Stimulated activated CD4-positive, alpha-beta T cell treated with anti-CD3 and anti-CD28 coated beads, TNF-alpha, amount 100 ng/mL, for 48 hours (primary cell): Measurements from ENCODE around the gene IL22RA1.

Experiments
- DNase-seq, 3 donors: peaks; one replicate each; pipeline ENCODE4 v3.0.0-alpha.2; 2020; ENCODE audit warnings: low read depth in 3 of 3

Gene IL22RA1

DNA sequence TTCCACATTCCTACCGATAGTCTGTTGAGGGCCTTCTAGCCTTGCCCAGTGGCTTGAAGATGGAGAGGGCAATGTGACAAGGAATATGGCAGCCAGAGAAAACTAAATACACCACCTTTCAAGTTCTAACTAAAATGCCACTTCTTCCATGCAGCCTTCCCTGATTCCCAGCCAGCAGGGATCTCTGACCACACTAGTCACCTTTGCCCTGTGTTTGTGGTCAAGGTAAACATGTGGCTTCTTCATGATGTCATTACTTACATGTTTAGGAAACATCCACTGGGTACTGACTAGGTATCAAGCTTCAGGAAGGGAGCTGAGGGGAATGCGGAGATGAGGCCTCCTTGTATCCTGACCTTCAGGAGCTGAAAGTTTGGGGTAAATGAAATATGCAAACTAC, 22.6 kb upstream of the IL22RA1 start:
- no peak for DNase-seq

DNA sequence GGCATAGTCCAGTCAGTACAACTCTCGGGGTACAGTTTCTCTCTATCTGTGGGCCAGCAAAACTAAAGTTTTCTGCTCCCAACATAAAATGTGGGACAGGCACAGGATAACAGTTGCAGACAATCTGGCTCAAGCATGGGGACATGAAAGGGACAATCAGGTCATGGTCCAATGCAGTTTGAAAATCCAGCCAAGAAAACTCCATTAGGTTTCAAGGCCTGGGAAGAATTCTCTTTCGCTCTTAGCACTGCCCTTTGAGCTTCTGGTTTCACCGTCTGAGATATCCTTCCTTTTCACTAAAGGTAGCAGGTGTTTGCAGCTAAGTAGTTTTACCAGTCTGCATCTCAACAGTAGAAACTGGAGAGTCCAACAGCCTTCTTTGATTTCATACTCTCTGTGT, 21.1 kb upstream of the IL22RA1 start:
- no peak for DNase-seq

DNA sequence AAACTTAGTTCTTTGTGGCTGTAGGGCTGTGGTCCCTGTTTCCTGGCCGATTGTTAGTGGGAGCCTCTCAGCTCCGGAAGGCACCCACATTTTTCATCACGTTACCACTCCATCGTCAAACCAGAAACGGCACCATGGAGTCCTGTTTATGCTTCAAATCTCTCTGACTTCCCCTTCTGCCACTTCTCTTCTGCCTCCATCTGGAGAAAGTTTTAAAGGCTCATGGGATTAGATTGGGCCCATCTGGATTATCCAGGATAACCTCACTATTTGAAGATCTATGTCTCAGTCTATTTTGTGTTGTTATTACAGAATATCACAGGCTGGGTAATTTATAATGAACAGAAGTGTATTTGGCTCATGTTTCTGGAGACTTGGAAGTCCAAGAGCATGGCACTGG, 19.3 kb upstream of the IL22RA1 start:
- no peak for DNase-seq

DNA sequence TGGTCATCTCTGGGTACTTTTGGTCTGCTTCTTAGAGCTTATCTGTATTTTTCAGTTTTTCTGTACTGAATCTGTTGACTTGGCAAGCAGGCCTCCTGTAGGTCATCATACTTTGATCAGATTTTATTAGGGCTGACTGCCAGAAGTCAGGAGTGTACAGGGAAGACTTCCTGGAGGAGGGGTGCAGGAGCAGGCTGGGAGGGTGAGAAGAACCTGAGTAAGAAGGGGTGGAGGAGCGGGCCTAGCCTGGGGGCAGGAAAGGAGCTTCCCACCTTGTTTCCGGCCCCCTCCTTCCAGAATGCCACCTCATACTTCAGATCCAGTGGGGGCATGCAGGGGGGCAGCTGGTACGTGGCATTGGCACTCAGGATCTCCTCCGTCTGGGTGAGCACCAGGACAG, 18.3 kb upstream of the IL22RA1 start:
- DNase-seq = no peak

DNA sequence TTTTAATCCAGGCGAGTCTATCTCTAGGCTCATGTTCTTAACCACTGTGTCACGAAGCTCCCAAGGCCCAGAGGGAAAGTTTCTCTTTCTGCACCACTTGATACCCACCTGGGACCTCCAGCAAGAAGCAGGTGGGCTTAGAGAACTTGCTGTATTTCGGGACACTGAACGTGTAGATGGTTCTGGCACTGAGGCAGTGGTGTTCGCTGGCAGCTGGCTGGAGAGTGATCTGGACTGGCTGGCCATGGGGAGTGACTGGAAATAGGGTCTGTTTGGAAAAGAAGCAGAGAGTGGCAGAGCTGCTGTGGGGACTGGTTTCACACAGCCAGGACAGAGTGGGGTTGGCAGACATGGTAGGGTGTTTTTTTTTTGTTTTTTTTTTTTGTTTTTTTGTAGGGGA, 16.4 kb upstream of the IL22RA1 start:
- DNase-seq = no peak

DNA sequence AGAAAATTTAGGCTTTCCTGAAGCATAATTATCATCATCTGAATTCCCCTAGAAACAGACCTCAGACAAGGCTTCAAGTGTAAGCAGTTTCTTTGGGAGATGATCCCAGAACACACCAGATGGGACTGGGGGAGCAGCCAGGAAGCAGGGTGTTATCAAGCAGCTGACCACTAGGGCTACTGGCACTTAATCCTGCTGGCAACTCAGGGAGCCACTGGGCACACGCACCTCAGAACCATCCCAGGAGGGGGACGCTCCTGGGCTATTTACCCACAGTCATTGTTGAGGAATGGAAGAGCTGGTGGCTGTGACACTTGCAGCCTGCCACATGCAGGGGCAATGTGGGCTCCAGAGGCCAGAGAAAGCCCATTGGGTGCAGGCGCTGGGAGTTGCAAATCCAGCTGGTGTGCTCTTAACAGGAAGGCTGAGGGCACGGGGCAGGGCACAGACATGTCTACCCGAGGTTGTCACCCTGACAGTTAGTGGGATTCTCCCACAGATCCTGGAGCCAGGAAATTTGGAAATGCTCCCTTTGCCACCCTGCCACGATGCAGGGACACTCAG, 15.1 kb upstream of the IL22RA1 start:
- no peak for DNase-seq

DNA sequence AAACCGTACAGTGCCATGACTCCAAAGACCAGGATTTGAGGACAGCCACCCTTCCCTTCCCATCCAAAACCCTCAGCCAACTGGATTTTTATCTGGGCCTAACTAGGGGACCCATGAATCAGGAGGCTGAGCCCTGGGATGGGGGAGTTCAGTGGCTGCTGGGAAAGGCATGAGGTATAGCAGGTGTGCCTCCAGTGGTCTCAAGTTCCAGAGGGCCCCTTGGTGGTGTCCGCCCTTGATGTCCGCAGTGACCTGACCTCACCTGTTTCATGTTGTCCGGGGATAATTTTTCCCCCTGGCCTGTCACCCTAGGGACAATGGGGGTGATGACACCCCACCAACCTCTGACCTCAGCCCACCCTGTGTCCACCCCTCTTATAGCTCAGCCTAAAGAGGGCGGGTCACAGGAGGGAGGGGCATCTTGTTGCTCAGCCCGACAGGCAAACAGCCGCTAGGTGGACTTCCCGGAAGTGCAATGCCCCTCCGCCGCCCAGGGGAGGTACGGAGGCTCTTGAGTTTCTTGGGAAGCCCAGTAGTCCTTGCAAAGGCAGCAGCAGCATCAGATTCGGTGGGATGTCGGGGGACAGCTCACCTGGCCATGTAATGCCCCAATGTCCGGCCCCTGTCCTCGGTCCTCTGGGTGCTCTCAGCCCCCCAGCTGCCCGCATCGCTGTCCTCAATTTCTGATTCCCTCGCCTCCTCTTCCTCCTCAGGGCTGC, 13.8 kb upstream of the IL22RA1 start:
- no peak for DNase-seq

DNA sequence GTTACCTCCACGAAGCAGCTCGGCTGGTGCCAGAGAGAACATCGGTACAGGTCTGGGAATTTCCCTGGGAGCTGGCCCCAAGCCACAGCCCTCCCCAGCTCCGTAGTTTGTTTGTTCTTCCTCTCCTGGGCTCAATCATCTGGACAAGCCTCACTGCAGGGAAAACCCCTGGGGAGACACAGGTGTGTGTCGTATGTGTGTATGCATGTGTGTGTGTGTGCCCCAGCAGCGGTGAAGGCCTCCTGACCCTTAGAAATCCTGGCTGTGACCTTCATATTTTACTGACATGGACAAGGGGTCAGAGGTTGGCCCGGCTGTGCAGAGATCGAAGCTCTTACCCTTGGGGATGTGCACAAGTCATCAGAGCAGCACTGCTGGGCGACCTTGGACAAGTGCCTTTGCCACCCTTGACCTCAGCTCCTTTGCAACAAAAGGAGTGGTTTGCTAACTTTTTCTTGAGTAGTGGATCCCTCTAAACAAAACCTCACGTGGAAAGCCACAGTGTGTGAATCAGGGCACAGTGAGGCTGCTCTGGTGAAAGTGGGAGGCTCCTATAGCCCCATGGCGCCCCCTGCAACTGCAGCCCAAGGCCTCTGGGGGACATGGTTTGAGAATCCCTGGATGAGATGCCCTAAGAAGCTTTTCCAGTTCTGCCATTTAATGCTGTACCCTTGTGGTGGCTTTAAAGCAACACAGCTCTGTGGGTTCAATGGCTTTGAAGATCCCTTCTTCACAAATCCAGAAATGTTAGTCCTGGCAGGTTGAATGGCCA, 12.3 kb upstream of the IL22RA1 start:
- no peak for DNase-seq

DNA sequence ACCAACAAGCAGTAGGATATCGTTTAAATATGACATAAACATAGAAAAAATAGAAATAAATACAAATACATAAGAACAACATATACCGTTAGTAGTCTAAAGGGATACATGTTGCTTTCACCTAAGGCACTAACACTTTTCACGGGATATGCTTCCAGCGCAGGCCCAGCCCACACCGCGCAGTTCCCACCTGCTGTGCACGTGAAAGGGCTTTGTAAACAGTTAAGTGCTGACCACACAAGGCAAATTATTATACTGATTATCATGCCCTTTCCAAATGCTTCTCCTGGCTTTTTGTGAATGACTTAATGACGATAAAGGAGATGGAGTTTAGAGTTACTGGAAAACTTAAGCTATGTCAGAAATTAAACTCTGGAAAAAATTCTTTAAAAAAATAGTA, 11.3 kb upstream of the IL22RA1 start:
- no peak for DNase-seq

DNA sequence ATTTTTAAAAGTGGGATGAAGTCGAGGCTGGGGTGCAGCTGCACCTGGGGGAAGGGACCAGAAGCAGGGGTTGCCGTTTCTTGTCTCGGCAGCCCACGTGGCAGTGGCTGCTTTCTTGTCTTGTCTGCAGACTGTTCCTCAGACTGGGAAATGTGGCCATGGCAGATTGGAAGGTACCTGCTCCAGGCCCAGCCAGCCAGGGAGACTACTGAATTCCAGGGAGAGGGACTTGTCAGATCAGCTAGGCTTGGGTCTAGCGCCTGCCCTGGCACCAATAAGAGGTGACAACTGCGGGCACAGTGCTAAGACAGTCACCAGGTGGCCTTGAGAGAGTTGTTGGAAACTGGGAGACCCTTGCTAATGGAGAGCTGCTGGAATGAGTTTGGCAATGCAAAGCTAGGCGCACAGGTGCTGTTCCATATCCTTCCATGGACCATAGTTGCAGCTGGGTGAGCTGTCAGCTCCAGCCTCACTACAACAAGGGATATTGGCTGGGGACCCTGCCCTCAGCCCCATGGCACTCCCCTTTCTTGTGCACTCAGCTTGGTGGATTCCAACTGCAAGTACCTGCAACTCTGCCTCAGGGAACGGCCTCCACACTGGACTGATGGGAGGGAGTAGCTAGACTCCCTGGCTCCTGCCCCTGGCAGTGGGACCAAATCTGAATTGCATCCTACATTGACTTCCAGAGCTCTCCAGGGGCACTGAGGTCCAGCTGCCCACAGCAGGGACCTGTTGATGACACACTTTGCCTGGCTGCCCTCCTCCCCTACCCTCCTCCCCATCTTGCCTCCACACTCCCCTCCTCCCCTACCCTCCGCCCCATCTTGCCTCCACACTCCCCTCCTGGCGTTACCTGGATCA, 9.9 kb upstream of the IL22RA1 start:
- DNase-seq = no peak

DNA sequence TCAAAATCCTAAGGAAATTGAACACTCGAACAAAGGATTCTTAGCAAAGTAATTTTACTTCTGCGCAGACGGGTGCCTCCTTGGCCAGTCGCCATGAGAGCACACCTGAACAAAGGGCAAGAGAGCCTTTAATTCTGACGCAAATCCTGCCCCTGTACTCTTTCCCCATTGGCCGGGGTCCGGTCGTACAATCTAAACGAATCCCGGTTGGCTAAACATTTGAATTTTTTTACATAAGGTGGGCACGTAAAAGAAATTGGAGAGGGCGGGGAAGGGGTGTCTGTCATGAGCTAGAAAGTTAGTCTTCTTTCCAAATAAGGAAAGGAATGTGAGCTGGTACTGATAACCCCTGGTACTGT, 8.2 kb upstream of the IL22RA1 start:
- DNase-seq = no peak

DNA sequence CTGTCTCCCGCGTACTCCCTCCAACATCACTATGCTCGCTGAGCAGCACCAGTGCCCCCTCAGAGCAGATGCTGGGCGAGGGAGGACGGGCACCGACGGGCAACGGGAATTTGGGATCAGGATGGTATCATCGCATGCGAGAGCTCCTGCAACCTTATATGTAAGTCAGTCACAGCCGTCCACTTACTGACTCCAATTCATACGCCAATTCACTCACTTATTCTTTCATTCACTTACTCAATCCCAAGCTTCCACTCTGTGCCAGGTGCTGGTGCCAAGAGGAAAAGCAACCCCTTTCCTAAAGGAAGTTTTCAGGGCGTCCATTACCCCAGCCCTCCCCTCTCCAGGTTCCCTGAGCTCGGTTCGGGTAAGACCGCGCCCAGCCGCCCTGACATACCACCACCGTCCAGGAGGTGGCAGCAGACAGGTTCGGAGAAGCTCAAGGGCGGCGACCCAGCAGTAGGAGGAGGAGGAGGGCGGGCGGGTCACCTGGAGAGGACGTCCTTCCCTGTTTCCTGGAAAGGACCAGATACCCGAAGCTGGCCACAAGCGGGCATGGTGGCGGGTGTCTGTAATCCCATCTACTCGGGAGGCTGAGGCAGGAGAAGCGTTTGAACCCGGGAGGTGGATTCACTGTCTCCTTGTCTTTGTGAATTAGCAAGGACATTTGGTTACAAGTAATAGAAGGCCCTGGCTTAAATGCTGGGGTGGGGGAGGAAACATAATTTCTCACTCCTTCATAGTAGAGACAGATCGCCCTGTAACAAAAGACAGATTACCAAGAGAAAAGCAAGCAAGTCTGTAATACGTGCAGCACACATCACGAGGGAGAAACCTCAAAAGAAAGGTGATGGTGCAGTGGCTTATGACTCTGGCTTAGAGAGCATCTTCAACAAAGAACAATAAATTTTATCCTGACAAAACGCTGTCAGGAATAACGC, 7.6 kb upstream of the IL22RA1 start:
- peak; percentile 69 to 86 (median 84) for DNase-seq

DNA sequence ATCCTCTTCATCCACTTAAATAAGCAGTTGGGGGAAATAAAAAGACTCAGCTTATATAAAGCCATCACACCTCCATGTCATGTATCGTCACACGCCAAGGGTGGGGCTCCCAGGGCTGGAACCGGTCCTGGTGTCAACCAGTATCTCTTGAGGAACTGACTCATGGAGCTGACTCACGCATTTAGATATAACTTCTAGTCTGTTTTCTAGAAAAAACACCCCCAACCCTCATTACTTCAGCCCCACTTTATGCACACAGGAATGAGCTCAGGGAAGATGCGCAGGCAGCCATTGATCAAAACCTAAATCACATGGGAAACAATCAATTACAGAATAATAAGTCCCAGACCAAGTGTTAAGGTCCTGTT, 6.9 kb upstream of the IL22RA1 start:
- DNase-seq = peak; percentile 25 to 53 (median 40)

DNA sequence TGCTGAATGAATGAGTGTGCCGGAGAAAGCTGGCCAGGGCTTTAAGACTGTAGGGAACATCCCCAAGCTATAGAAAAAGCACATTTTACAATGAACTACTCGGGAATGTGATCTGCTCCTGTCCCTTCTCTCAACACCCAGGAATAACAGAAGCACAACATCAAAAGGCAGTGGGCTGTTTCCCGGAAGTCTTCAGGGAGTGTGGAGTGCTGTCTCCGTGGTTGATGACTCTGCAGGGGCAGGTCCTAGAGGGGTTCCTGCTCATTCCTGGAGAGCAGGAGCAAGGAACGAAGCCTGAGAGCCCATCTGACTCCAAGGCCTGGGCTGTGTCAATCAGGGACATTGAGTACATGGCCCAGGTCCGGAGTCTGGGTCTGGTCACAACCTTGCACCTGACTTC, 4.9 kb upstream of the IL22RA1 start:
- DNase-seq = no peak

DNA sequence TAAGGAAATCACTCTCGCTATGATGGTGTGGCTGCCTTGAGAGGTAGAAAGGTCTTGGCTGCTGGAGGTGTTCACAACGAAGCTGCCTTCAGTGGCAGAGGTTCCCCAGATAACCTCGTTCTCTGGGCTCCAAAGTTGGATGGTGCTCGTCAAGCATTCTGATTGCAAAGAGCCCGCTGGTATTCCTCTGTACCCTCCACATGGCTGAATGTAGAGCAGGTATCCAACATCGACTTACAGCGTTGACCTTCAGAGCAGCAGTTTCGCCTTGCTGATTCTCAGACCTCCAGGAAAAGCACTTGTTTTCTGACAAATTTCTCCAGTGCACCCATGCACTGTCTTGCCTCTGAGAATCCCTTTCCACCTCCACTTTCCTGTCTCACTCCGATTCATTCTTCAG, 4.3 kb upstream of the IL22RA1 start:
- no peak for DNase-seq

DNA sequence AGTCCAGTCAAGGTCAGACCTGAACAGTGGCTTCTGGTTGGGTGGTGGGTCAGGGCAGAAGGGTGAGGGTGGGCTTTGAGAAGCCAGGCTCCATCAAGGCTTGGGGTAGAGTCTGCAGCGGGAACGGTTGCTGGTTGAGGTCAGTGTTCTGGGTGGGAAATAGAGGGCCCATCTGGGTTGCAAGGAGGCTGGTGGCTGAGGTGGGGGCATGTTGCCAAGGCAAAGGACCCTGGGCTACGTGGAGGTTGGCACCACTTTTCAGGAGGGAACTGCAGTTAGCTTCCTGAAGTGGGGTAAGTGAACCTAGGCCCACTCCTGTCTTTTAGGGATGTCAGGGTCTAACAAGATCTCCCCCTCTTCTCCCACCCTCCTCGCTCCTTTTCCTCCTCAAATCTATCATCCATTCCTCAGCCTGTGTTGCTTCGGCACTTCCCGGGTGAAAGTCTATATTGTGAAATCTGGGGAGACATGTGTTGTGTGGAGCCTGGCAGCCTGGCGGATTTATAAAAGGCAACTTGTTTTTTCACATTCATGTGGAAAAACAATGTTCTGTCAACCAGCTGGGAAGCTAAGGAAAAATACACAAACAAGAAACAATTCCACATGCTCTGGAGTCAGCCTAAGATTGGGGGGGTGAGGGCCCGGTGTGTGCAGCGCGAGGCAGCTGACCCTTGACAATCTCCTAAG, 1.5 kb downstream of the IL22RA1 start:
- no peak for DNase-seq

DNA sequence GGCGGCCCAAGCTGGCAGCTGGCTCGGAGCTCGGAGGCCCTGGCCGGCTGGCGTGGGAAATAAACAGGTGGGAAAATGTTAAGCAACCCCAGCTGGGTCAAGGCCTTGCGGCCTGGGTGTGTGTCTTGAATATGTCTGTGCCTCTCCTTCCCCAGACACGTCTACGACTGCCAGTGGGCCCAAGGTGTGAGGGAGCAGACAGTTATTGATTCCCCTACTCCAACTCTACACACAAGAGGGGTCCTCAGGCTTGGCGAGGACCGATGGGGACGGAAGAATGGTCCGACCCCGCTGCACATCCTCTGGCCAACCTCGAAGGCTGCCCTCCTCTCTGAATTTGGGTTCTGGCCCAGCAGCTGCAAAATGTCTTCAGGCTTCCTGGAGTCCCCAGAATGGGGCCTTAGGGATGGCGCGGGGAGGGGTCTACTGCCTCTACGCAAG, 2.2 kb downstream of the IL22RA1 start:
- no peak for DNase-seq

DNA sequence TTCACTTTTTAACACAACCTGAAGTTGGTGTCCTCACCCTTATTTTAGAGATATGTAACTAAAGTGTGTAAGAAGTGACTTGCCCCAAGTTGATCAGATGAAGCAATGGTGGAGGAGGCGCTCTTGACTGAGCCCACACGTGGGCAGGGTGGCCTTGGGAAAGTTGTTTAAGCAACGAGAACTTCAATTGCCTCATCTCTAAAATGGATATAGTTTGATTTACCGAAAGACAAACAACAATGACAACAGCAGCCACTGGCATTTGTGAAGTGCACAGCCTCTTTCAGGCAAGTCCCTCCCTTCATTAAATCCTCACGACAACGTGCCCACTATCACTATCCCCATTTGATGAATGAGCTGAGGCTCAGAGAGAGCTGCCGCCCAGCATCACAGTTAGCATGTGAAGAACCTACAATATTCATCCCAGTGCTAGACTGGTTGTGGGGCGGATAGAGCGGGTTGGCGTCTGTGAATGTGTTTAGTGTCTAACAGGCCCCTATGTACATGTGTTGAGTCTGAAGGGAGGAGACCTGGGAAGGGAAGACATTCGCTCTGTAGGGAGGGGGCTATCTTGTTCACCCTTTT, 3.0 kb downstream of the IL22RA1 start:
- DNase-seq = no peak

DNA sequence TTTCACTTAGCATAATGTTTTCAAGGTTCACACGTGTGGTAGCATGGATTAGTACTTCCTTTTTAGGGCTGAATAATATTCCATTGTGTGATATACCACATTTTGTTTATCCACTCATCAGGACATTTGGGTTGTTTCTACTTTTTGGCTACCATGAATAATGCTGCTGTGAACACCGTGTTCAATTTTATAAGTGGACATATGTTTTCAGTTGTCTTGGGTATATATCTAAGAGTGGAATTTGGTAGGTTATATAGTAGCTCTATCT, 3.8 kb downstream of the IL22RA1 start:
- DNase-seq = no peak

DNA sequence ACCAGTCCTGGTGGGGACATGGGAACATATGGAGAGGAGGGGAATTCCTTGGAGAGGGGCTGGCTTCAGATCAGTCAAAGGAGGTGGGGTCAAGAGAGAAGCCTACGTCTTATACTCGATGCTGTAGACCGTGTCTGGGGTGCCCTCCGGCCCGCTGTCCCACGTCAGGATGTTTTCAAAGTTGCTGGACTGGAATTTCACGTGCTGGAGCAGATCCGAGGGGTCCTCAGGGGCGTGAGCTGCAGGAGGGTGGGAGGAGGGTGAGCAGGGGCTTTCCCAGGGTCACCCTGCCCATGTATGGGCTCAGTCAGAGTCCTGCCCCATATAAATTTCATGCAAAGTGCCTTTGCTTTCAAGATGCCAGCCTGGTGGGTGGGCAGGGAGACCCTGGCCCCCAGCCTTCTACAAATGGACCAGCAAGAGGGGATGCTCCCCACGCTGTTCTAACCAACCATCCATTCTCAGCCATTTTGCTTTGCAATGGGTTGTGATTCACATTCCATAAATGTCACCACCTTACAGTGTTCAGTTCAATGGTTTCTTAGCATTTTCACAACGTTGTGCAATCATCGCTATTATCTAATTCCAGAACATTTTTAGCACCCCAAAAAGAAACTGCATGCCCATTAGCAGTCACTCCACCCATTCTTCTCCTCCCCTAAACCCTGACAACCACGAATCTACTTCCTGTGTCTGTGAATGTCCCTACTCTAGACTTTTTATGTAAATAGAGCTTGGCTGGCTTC, 4.3 kb downstream of the IL22RA1 start:
- DNase-seq = no peak
